CD14-positive monocyte (primary cell): Measurements from ENCODE around the gene BAX. TPM values are rescaled to one million over a fixed set of nuclear protein-coding genes. Genes with fewer than 3 reads are reported as not detected.

ENCODE experiments used
- DNase-seq, 3 donors: peaks; one replicate each; pipeline ENCODE4 v3.0.0-alpha.2; 2011 to 2022
- H2AFZ ChIP-seq: 2 replicates; pipeline ENCODE4 v1.6.0; 2012; ENCODE audit warnings: mild to moderate bottlenecking, low read depth, low read length, inconsistent platforms; ENCODE audit not compliant: insufficient read depth, poor library complexity, severe bottlenecking
- H3K27ac ChIP-seq, 2 donors: 1 replicate in 1 of 2; 2 replicates in 1 of 2; pipeline ENCODE4 v1.5.1; 2012 to 2013; ENCODE audit warnings: low read length in 2 of 2, control low read depth in 1 of 2, inconsistent platforms in 1 of 2, low read depth in 1 of 2, mild to moderate bottlenecking in 1 of 2
- H3K27me3 ChIP-seq, 2 donors: one replicate each; pipeline versions ENCODE4 v1.6.0 to v1.6.1; 2011 to 2013; ENCODE audit warnings: low read length in 2 of 2; ENCODE audit not compliant: control insufficient read depth in 2 of 2, insufficient read depth in 2 of 2
- H3K36me3 ChIP-seq, 2 donors: replicated peaks in 1 of 2; 1 replicate in 1 of 2; 2 replicates in 1 of 2; pipeline versions ENCODE4 v1.5.1 to v1.6.1; 2012 to 2013; ENCODE audit warnings: low read length in 2 of 2, control low read depth in 1 of 2, inconsistent platforms in 1 of 2, mild to moderate bottlenecking in 1 of 2; ENCODE audit not compliant: insufficient read depth in 2 of 2, control insufficient read depth in 1 of 2
- H3K4me1 ChIP-seq, 2 donors: 1 replicate in 1 of 2; 2 replicates in 1 of 2; pipeline versions ENCODE4 v1.5.1 to v1.6.1; 2012 to 2013; ENCODE audit warnings: low read length in 2 of 2, control low read depth in 1 of 2, inconsistent platforms in 1 of 2, mild to moderate bottlenecking in 1 of 2, moderate library complexity in 1 of 2; ENCODE audit not compliant: insufficient read depth in 2 of 2, control insufficient read depth in 1 of 2
- H3K4me2 ChIP-seq: replicated peaks from 2 replicates; pipeline ENCODE3; 2012; ENCODE audit warnings: low read length, moderate library complexity, mild to moderate bottlenecking; ENCODE audit not compliant: poor library complexity, severe bottlenecking; ENCODE audit errors: extremely low read depth
- H3K4me3 ChIP-seq, 3 experiments: fragments of 200-600 bp in 1 of 3; sonication (generic) in 1 of 3; replicated peaks in 1 of 3; 1 replicate in 2 of 3; 2 replicates in 1 of 3; pipeline ENCODE4 v1.5.1; 2011 to 2013; ENCODE audit warnings: low read length in 3 of 3, mild to moderate bottlenecking in 3 of 3, control low read depth in 2 of 3, low read depth in 2 of 3, inconsistent platforms in 1 of 3, moderate library complexity in 1 of 3
- H3K79me2 ChIP-seq: 2 replicates; pipeline ENCODE4 v1.6.0; 2012; ENCODE audit warnings: mild to moderate bottlenecking, control low read depth, inconsistent platforms, low read length, moderate library complexity; ENCODE audit not compliant: insufficient read depth
- H3K9ac ChIP-seq: 2 replicates; pipeline ENCODE4 v1.6.0; 2017; ENCODE audit warnings: low read length, mild to moderate bottlenecking; ENCODE audit not compliant: insufficient read depth, poor library complexity, severe bottlenecking
- H3K9me3 ChIP-seq, 2 donors: replicated peaks in 1 of 2; 1 replicate in 1 of 2; 2 replicates in 1 of 2; pipeline versions ENCODE4 v1.5.1 to v1.6.1; 2012 to 2013; ENCODE audit warnings: low read length in 2 of 2, control low read depth in 1 of 2; ENCODE audit not compliant: control insufficient read depth in 1 of 2, insufficient read depth in 1 of 2
- H4K20me1 ChIP-seq: 2 replicates; pipeline ENCODE4 v1.6.0; 2012; ENCODE audit warnings: mild to moderate bottlenecking, low read length, control low read depth, moderate library complexity; ENCODE audit not compliant: insufficient read depth
- H3K27ac Mint-ChIP-seq, 7 donors: one replicate each; pipeline ENCODE4 v1.8.0; 2020; ENCODE audit warnings: mild to moderate bottlenecking in 7 of 7, mixed read lengths in 7 of 7, moderate library complexity in 6 of 7, inconsistent platforms in 2 of 7
- H3K27me3 Mint-ChIP-seq, 3 donors: one replicate each; pipeline ENCODE4 v1.8.0; 2021 to 2022; ENCODE audit warnings: low read depth in 3 of 3, mild to moderate bottlenecking in 3 of 3, mixed read lengths in 3 of 3, moderate library complexity in 3 of 3, inconsistent platforms in 1 of 3
- H3K36me3 Mint-ChIP-seq, 2 donors: one replicate each; pipeline ENCODE4 v1.8.0; 2020; ENCODE audit warnings: mixed read lengths in 2 of 2, inconsistent platforms in 1 of 2, mild to moderate bottlenecking in 1 of 2
- H3K4me1 Mint-ChIP-seq: one replicate; pipeline ENCODE4 v1.8.0; 2020; ENCODE audit warnings: mild to moderate bottlenecking, mixed read lengths
- H3K4me3 Mint-ChIP-seq, 2 donors: one replicate each; pipeline ENCODE4 v1.8.0; 2020; ENCODE audit warnings: mild to moderate bottlenecking in 2 of 2, mixed read lengths in 2 of 2, moderate library complexity in 1 of 2
- H3K9me3 Mint-ChIP-seq, 7 donors: one replicate each; pipeline ENCODE4 v1.8.0; 2020 to 2022; ENCODE audit warnings: mixed read lengths in 7 of 7, mild to moderate bottlenecking in 6 of 7, moderate library complexity in 6 of 7, inconsistent platforms in 2 of 7
- whole genome bisulfite sequencing: methylation state at CpG from one replicate; pipeline ENCODE4 v1.1.5; 2013; ENCODE audit warnings: missing lambda C conversion rate; ENCODE audit not compliant: insufficient coverage; 5-methylcytosine and 5-hydroxymethylcytosine counted together
- intact Hi-C, 2 donors: fragments of 100-400 bp; cut with micrococcal nuclease; formaldehyde crosslinking; loops; one replicate each; pipeline versions ENCODE4 v1.15.0 to v1.15.1; 2023
- polyA plus RNA-seq, 3 donors: library from polyadenylated mRNA; depleted of rRNA in 1 of 3; unstranded in 2 of 3; stranded (reverse) in 1 of 3; fragments of 300-500 nt in 2 of 3; fragments of >200 nt in 1 of 3; fragmentation: Illumina TruSeq in 2 of 3; gene quantifications; 1 replicate in 2 of 3; 2 replicates in 1 of 3; pipeline ENCODE4 v1.2.3, GENCODE V29; 2012 to 2021
- TF ChIP-seq, protein P1 (sequence below): fragments of 200-600 bp; IDR thresholded peaks from one replicate; pipeline ENCODE4 v1.8.0; 2022; ENCODE audit warnings: antibody characterized with exemption, mild to moderate bottlenecking

BAX gene
- polyA plus RNA-seq, 3 donors, result 69.2 to 135 (median 80.5) TPM

DNA sequence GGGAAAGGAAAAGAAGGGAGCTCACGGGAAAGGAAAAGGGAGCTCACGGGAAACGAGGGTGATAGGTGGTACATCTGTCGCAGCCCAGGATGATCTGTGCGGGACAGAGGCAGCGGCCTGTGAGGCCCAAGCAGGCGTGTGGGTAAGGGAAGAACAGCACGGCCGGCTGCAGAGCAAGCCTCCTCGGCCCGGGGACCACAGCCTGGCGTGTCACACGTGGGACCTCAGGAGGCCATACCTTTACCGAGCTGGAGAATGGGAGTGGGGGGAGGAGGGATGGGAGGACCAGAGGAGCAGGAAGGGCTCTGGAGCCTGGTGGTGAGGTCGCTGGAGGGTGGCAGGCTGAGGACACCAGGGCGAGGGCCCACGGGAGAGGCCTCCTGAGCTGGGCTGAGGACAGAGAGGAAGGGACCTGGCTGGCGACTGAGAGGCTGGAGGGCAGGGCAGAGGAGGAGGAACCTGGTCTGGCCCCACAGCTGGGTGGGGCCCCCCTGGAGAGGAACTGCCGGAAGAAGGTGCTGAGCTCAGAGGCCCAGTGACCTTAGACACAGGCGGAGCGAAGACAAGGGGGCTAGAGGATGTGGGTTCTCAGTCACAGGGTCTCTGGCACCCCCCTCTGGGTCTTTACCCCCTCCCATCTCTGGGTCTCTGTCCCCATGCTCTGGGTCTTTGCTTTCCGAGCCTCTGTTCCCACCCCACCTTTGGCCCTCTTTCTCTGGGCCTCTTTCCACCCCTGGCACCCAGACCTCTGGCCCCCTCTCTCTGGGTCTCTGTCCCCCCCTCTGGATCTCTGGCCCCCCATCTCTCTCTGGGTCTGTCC lies 7.6 kb downstream of the BAX start:
- peaks cover 9 to 25% of the 10 kb centered on the region in 2 donors for H3K36me3 ChIP-seq
- Mint-ChIP-seq H3K36me3 (peaks cover 28 to 37% of the 10 kb centered on the region in 2 donors), H3K27ac (peak overlapping the region; percentile 92 to 99 (median 95)), H3K4me1 (peaks cover 67% of the 10 kb centered on the region), H3K4me3 (peak overlapping the region; percentile 74 to 99), H3K27me3 (peaks cover 0 to 12% (median 0%) of the 10 kb centered on the region in 3 donors), H3K9me3 (peaks cover 0 to 10% (median 0%) of the 10 kb centered on the region in 7 donors)
- DNase-seq, result peak; percentile 76 to 87 (median 82)
- H2AFZ ChIP-seq, result peak overlapping the region; percentile 33
- H3K4me3 ChIP-seq, result peak overlapping the region; percentile 42 to 99 (median 45)
- peaks cover 68% of the 10 kb centered on the region for H3K79me2 ChIP-seq
- no peaks in the 10 kb centered on the region for H3K9me3 ChIP-seq
- peak overlapping the region; percentile 88 to 96 for H3K27ac ChIP-seq
- 26% methylated on average over 17 of the region's 22 CpGs for WGBS
- no peaks in the 10 kb centered on the region for H3K27me3 ChIP-seq
- H4K20me1 ChIP-seq, result peaks cover 21% of the 10 kb centered on the region
- H3K4me2 ChIP-seq, result peak overlapping the region; percentile 96
- H3K4me1 ChIP-seq, result peaks cover 73 to 82% of the 10 kb centered on the region in 2 donors
- intact Hi-C loops, result loop anchor here in 1 of 2 donors (10.0 kb wide), 1 partner anchor 327 kb away; the partner anchor contains the start of gene DBP
- TF ChIP-seq, protein P1, sequence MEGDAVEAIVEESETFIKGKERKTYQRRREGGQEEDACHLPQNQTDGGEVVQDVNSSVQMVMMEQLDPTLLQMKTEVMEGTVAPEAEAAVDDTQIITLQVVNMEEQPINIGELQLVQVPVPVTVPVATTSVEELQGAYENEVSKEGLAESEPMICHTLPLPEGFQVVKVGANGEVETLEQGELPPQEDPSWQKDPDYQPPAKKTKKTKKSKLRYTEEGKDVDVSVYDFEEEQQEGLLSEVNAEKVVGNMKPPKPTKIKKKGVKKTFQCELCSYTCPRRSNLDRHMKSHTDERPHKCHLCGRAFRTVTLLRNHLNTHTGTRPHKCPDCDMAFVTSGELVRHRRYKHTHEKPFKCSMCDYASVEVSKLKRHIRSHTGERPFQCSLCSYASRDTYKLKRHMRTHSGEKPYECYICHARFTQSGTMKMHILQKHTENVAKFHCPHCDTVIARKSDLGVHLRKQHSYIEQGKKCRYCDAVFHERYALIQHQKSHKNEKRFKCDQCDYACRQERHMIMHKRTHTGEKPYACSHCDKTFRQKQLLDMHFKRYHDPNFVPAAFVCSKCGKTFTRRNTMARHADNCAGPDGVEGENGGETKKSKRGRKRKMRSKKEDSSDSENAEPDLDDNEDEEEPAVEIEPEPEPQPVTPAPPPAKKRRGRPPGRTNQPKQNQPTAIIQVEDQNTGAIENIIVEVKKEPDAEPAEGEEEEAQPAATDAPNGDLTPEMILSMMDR, result no peak
- peak overlapping the region; percentile 69 for H3K9ac ChIP-seq

DNA sequence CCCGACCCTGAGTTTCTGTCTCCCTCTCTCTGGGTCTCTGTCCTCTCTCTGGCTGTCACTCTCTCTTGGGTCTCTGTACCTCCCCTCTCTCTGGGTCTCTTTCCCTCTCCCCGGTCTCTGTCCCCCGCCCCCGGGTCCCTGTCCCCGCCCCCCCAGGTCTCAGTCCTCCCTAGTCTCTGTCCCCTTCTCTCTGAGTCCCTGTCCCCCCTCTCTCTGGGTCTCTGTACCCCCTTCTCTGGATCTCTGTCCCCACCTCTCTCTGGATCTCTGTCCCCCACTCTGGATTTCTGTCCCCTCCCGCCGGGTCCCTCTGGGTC lies 8.1 kb downstream of the BAX start:
- H3K4me1 ChIP-seq, result peaks cover 79 to 87% of the 10 kb centered on the region in 2 donors
- H3K4me1 Mint-ChIP-seq, result peaks cover 71% of the 10 kb centered on the region
- H3K27me3 Mint-ChIP-seq, result peaks cover 0 to 14% (median 0%) of the 10 kb centered on the region in 3 donors
- intact Hi-C loops, result loop anchor here in 1 of 2 donors (10.0 kb wide), 1 partner anchor 328 kb away; the partner anchor contains the start of gene DBP
- H3K27me3 ChIP-seq, result no peaks in the 10 kb centered on the region
- no peak overlapping the region for H2AFZ ChIP-seq
- peaks cover 0 to 10% (median 0%) of the 10 kb centered on the region in 7 donors for H3K9me3 Mint-ChIP-seq
- H3K27ac ChIP-seq, result peak overlapping the region; percentile 88 to 96
- DNase-seq, result no peak
- H4K20me1 ChIP-seq, result peaks cover 24% of the 10 kb centered on the region
- H3K4me3 ChIP-seq, result peak overlapping the region; percentile 42 to 99 (median 45)
- peak overlapping the region; percentile 95 to 99 (median 97) for H3K27ac Mint-ChIP-seq
- peak overlapping the region; percentile 96 for H3K4me2 ChIP-seq
- peaks cover 26 to 36% of the 10 kb centered on the region in 2 donors for H3K36me3 Mint-ChIP-seq
- 0% methylated on average over 1 of the region's 7 CpGs for WGBS
- H3K9ac ChIP-seq, result peak overlapping the region; percentile 69
- TF ChIP-seq, protein P1, result no peak
- no peaks in the 10 kb centered on the region for H3K9me3 ChIP-seq
- H3K79me2 ChIP-seq, result peaks cover 65% of the 10 kb centered on the region
- H3K4me3 Mint-ChIP-seq, result peak overlapping the region; percentile 74 to 99
- peaks cover 9 to 19% of the 10 kb centered on the region in 2 donors for H3K36me3 ChIP-seq
